SH-SY5Y (cell line): Measurements from ENCODE around the gene CCDC102A.

Experiments used
- GATA2 ChIP-seq: IDR thresholded peaks from 2 replicates; pipeline ENCODE4 v1.6.1; 2011; ENCODE audit warnings: mild to moderate bottlenecking, low read depth, low read length
- GATA3 ChIP-seq: IDR thresholded peaks from 2 replicates; pipeline ENCODE4 v1.6.1; 2011; ENCODE audit warnings: low read depth, mild to moderate bottlenecking, low read length, moderate library complexity

The CCDC102A gene

GRCh38 chr16:57469917-57470470 is 66.4 kb downstream of the CCDC102A start:
- no peak for TF ChIP-seq GATA3
- no peak for TF ChIP-seq GATA2

GRCh38 chr16:57469046-57469445 is 67.3 kb downstream of the CCDC102A start:
- no peak for TF ChIP-seq GATA3
- no peak for TF ChIP-seq GATA2

- TF ChIP-seq GATA2 (no peak), GATA3 (no peak)
Measured at GRCh38 chr16:57468346-57468745, 68.0 kb downstream of the CCDC102A start.

DNA sequence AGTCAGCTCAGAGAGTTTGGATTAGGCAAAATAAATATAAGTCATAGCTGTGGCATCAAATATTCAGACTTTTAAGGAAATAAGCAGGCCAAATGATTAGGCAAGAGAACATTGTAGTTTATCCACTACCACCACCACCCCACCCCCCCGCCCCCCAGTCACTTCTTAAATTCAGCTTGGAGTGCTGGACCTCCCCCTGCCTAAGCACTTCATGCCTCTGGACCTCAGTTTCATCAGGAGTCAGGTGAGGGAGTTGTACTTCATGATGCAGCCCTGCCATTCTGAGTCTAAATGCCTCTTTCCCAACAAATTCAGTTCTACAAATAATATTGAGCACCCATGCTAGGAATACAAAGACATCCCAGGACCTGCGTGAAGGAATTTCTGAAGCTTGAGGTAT is 71.8 kb downstream of the CCDC102A start:
- TF ChIP-seq GATA2: no peak
- TF ChIP-seq GATA3: no peak

DNA sequence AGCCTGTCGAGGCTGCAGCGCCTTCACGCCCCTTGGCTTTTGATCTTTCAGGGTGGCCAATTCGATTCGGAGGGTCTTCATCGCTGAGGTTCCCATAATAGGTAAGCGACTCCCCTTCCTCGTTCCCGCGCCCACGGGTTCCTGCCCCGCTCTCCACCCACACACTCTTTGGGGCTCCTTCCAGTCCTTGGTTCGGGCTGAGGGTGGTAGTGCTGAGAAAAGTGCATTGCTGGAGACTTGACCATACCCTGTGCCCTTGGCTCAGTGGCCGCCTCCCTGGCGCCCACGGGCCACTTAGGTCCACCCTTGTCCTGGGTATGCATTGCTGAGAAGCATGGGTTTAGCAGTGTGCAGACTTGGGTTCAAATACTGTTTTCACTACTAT is 73.4 kb downstream of the CCDC102A start:
- no peak for TF ChIP-seq GATA2

GRCh38 chr16:57462209-57462977 is 74.0 kb downstream of the CCDC102A start, which contains the start of gene POLR2C:
TSS of gene POLR2C (plus strand) at chr16:57462679. CDS start at chr16:57462725, 46 bp downstream.
- no peak for TF ChIP-seq GATA2
- TF ChIP-seq GATA3: no peak
